DLD1 (cell line): ENCODE measurements around the gene B9D2.
"Not testable (repeated sequence)": the region's sequence is repeated elsewhere in the genome, so short reads cannot be mapped to it uniquely, and the experiment has no call there.

ENCODE experiments used
- in situ Hi-C: cut with HindIII; loops from 2 replicates; pipeline ENCODE4 v1.10.0; 2017; ENCODE audit warnings: low sequenced_read_pairs

Gene B9D2

DNA sequence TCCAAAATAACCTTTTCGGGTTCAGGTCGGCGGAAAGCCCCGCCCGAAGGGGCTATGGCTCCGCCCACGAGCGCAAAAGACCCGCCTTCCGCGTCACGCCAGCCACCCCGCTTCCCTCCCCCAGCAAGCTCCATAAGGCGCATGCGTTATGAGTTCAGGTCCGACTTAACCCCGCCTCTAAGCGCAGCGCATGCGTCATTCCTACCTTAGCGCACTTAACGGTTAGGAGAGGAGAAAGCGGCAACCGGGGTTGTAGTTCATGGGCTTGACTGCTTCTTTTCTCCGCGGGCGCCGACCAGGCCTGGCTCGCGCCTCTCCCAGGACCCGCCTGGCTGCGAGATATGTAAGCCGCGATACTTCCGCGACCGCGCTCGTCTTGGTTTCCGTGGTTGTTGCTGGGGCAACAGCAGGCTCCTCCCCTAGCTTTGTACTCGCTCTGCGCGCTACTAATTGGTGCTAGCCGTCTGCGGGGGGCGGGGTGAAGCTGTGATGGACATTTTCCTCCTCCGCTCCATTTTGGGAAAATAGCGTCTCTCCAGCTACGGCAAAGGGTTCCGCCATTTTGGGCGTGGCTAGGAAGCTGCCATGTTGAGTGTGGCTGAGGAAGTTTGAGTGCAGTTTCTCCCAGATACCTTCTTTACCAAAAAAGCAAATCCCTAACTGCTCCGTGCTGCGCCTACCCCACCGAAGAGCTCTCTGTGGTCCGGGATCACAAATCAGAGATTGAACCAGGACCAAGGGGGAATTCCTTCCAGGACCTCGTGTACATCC is at the start of gene B9D2:
TSS of gene B9D2 (minus strand) at position 397 of the 771 bp plus-strand sequence. CDS start 630 bp downstream, outside the sequence.
- in situ Hi-C loops: no loop called here

- in situ Hi-C loops: no loop called here
Observed at GRCh38 chr19:41412953-41413352, 49.0 kb upstream of the B9D2 start.

GRCh38 chr19:41411968-41412265 is 48.0 kb upstream of the B9D2 start:
- in situ Hi-C loops: no loop called here

GRCh38 chr19:41411100-41411967 is 47.4 kb upstream of the B9D2 start:
- in situ Hi-C loops: no loop called here

- in situ Hi-C loops: no loop called here
Observed at GRCh38 chr19:41410336-41411054, 46.5 kb upstream of the B9D2 start.

DNA sequence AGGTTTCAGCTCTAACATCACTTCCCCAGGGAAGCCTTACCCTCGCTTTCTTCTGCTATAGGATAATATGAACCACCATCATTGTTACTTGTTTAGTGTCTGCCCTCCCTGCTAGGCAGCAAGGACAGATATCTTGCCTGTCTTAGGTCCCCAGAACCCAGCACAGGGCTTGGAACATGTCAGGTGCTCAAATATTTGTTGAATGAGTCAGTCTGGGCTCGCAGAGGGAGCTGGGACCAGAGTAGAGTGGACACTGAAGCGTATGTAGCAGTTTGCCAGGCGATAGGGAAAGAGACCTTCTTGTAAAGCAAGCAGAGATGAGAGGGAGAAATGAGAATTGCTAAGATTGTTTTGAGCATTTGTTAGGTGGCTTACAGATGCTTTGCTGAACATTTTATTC is 45.3 kb upstream of the B9D2 start:
- in situ Hi-C loops: no loop called here

DNA sequence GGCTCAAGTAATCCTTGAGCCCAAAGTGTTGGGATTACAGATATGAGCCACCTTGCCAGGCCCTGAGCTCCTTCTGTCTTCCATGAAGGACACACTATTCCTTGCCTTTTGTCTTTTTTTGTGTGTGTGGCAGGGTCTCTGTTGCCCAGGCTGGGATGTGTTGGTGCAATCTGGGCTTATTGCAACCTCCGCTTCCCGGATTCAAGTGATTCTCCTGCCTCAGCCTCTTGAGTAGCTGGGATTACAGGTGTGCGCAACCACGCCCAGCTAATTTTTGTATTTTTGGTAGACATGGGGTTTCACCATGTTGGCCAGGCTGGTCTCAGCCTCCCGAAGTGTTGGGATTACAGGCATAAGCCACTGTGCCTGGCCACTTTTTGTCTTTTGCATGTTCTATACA is 44.9 kb upstream of the B9D2 start:
- in situ Hi-C loops: not testable (repeated sequence)

- in situ Hi-C loops: no loop called here
Observed at GRCh38 chr19:41408256-41408655, 44.3 kb upstream of the B9D2 start.

GRCh38 chr19:41407271-41407670 is 43.3 kb upstream of the B9D2 start:
- in situ Hi-C loops: no loop called here

DNA sequence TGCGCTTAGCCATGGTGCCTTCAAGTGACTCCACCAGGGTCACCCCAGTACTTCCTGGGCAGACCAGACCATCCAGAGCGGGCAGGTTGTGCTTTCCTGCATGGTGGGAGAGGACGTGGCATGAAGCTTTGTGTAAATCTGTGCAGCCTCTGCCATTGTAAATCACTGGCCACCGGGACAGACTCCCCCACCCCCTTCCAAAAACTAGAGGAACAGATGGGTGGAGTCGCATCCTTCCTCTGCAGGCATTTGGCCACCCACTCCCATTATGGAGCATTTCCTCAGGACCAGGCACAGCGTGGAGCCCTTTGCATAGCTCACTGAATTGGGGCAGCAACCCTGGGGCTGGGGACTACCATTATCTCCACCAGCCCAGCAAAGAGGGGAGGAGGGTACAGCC is 41.8 kb upstream of the B9D2 start:
- in situ Hi-C loops: no loop called here

DNA sequence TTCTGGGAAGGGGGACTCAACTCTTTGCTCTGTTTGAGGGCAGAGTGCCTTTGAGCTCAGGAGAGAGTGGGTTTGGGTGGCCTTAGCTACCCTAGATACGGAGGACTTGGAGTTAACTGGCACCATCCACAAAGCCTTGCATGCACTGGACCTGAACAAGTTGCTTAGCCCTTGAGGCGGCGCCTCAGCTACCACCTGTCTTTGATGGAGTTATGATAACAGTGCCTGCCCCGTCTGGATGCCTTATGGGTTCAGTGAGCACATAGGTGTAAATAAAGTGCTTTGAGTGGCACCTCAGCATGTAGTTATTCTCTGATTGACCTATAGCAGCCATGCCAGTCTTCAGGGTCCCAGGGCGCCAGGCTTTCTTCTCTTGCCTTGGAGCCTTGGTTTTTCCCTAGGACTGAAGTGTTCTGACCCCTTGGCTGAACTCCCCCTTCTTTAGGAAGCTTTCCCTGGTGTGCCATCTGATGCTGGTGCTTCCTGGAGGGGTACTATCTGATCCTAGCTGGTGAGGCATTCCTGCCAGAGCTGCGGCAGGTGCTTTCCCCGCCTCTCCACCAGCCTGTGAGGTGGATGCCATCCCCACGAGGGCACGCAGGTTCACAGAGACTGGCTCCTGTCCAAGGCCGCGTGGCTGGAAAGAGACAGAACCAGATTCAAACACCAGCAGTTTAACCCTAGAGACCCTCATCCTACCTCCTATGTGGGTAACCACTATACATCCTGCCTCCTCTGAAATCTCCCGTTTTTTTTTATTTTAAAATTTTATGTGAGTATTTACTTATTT is 39.4 kb upstream of the B9D2 start:
- in situ Hi-C loops: no loop called here

GRCh38 chr19:41402010-41402409 is 38.1 kb upstream of the B9D2 start:
- in situ Hi-C loops: no loop called here

DNA sequence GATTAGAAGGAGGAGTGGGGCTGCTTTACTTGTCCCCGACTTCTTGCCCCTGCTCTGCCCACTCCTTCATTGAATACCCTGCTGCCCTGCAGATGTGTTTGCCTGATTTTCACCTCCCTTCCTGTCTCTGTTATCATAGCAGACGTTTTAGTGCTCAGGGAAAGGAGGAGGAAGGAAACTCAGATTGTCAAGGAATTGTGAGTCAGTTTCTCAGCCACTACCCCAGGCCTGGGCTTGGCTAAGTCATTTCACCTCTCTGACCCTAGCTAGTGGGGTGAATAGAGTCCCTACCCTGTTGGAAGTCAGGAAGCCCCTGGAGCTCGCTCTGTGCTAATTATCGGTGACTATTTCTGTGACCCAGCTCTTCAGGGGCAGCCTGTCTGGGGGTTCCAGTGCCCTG is 37.5 kb upstream of the B9D2 start:
- in situ Hi-C loops: no loop called here

- in situ Hi-C loops: no loop called here
Observed at GRCh38 chr19:41399525-41399924, 35.6 kb upstream of the B9D2 start.

- in situ Hi-C loops: no loop called here
Observed at GRCh38 chr19:41399091-41399490, 35.1 kb upstream of the B9D2 start.

DNA sequence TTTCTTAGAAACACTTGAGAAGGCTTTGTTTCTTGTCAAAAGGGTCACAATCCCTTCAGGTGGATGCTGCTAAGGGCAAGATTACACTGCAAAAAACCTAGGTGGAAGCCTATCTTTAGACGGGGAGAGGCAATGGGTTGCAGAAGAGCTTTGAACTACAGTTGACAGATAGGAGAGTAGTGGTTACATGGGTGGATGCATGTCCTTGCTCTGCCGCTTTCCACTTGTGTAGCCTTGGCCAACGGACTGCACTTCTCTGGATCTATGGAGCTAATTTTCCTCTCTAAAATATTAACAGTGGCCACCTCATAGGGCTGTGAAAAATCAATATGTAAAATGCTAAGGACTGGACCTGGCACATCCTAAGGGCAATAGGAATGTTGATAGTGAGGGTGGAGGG is 34.6 kb upstream of the B9D2 start:
- in situ Hi-C loops: no loop called here

DNA sequence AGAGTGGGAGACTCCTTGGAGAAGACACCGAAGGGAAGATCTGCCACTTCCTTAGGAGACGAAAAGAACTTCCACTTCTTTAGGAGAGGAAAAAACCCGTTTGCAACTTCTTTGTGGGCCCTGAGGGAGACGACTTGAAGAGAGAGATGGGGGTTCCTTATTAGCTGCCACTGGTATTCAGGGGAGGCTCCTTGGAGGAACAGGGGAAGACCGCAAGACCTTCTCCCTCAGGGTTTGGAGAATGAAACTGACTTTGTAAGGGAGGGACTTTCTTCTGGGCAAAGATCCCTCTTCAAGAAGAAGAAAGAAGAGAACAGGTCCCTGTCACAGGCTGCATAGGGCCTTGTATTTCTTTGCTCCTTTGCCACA is 34.1 kb upstream of the B9D2 start:
- in situ Hi-C loops: no loop called here

DNA sequence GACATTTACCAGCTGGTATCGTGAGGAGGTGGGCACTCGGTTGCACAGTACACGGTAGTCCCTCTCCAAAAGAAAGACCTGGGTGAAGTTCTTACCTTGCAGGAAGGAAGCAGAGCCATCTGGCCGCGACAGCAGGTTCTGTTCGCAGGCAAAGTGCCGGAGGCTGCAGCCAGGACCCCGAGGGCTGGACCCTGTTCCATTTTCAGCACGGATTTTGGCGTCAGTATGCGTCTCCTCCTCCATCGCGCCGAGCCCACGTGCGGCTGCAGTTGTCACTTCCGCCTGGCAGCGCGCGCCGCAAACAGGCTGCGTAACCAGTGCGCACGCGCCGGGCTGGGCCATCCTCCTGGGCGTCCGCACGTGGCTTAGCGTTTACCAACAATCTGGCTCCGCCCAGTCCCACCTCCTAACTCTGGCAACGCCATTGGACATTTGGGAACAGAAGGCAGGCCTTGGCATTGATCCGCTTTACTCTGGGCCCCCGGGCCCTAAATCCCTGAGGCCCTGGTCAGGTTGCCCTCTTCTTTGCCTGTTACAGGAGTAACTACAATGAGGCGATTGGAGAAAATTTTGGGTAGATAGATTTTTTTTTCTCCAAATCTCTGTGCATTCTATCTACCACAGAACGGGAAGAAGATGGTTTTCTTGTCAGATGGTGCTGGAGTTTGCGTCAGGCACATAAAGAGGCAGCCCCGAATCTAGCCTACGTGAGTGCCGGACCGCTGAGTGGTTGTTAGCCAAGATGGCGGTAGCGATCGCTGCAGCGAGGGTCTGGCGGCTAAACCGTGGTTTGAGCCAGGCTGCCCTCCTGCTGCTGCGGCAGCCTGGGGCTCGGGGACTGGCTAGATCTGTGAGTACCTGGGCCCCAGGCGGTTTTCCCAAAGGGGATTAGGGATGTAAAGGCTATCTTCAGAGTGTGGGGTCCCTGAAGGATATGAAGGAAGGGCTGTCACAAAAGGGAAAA is 33.4 kb upstream of the B9D2 start, which contains the start of the genes BCKDHA and EXOSC5:
TSS of gene BCKDHA (plus strand) at position 733 of the 964 bp plus-strand sequence. CDS start at position 743, 10 bp downstream.
TSS of gene EXOSC5 (minus strand) at position 274 of the 964 bp plus-strand sequence. CDS start at position 243, 31 bp downstream.
- in situ Hi-C loops: no loop called here

- in situ Hi-C loops: no loop called here
Observed at GRCh38 chr19:41395355-41395754, 31.4 kb upstream of the B9D2 start.
